Transverse colon (tissue), 3 donors: ENCODE measurements around the gene C11orf24.
A peak's percentile ranks its signal among the peaks of the same experiment; 100 is the strongest.

ENCODE experiments used
- POLR2A ChIP-seq: fragments of 450-650 bp; IDR thresholded peaks from one replicate; pipeline ENCODE4 v1.6.1; 2016; ENCODE audit warnings: antibody characterized with exemption, mild to moderate bottlenecking, moderate library complexity
- POLR2AphosphoS5 ChIP-seq, 3 donors: sonication (generic); formaldehyde crosslinking; IDR thresholded peaks; one replicate each; pipeline ENCODE4 v1.6.1; 2016; ENCODE audit warnings: antibody characterized with exemption in 3 of 3

GRCh38 chr11:68297052-68297378 lies 25.2 kb upstream of the C11orf24 start:
- TF ChIP-seq POLR2A (peak; percentile 36), POLR2AphosphoS5 (IDR thresholded peaks at IDR 0.05) (no peak)
